GM11168 (cell line): ENCODE results near the gene TAP2.

Source experiments
- in situ Hi-C: fragments of 300-500 bp; cut with MboI; formaldehyde crosslinking; loops from one replicate; pipeline ENCODE4 v1.12.0; 2022; ENCODE audit warnings: low sequenced_read_pairs; ENCODE audit not compliant: unreplicated experiment

The TAP2 gene

DNA sequence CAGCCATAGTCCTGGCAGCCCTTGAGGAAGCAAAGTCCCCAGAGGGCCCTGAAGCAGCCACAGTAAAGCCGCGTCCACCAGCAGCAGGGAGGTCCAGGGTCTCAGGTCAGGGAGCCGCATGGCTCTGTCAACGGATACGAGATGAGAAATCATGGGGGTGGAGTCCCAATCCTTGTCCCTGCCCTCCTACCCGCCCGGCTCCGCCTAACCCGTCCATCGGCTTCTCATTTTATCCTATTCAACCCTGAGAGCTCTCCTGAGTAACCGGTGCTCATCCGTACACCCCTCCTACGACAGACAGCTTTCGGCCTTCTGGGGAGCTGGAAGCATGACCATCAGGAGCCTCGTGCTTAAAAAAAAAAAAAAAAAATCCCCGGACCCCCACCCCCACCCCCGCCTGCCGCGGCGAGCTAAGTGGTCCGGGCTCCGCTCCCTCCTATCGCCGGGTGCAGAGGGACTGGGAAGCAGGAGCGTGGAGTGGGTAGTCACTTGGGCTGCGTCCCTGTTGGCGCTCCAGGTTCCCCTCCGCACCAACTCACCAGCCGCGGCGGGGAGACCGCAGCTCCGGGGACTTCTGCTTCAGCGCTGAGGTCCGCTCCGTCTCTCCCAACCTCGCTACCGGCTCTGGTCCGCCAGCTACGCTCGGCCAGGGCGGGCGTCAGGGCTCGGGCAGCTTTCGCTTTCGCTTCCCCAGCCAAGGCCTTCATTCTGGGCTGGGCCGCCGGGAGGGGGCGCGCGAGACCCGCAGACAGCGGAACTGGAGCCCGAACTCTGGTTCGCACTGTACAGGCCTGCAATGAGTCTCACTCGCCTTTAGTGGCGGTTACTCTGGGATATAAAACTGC, at the start of gene TAP2:
TSS of gene TAP2 (minus strand) at position 626 of the 845 bp plus-strand sequence. CDS start at position 120, 506 bp downstream.
- in situ Hi-C loops = no loop called here

GRCh38 chr6:32887616-32888015, 49.1 kb upstream of the TAP2 start:
- in situ Hi-C loops = loop anchor here (5.0 to 10.0 kb wide), 2 partner anchors 50 to 87 kb away; no protein-coding TSS in a partner anchor

DNA sequence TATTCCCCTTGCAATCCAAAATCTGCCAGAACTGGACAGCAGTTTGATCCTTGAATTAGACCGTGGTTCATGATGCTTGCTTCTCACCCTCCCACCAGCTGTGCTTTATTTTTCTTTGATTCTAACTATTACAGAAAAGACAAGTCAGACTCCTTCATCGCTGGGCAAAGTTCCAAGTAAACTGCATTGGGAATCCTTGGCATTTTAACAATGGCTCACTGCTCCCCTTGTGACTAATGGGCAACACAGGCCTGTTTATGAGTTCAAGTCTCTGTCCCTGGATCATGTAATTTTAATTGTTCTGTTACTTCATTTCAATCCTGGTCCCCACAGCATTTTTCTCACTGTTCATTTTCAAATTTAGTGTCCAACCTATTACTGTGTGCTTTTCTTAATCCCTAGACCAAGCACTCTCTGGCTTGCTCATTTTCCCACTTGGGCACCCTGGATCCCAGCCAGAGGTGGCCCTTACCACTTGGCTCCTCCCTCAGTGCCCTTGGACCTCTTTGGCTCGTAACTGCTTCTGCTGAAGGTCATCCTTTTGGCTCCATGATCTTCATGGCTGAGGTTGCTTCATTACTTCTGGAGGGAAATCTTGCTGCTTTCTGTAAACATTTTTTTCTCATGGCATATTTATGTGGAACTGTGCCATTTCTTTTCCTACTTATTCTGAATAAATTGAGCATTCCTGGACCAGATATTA, 48.3 kb upstream of the TAP2 start:
- in situ Hi-C loops = loop anchor here (5.0 to 10.0 kb wide), 2 partner anchors 50 to 88 kb away; no protein-coding TSS in a partner anchor

- in situ Hi-C loops = loop anchor here (5.0 to 10.0 kb wide), 2 partner anchors 52 to 89 kb away; no protein-coding TSS in a partner anchor
These were observed 47.3 kb upstream of the TAP2 start for GRCh38 chr6:32885698-32886286.

- in situ Hi-C loops = loop anchor here (10.0 kb wide), 1 partner anchor 91 kb away; no protein-coding TSS in a partner anchor
These were observed 45.2 kb upstream of the TAP2 start for GRCh38 chr6:32883789-32884188.

- in situ Hi-C loops = loop anchor here (10.0 kb wide), 1 partner anchor 92 kb away; no protein-coding TSS in a partner anchor
These were observed 44.3 kb upstream of the TAP2 start for GRCh38 chr6:32882879-32883250.

- in situ Hi-C loops = loop anchor here (10.0 kb wide), 1 partner anchor 94 kb away; no protein-coding TSS in a partner anchor
These were observed 42.4 kb upstream of the TAP2 start for GRCh38 chr6:32880962-32881361.

DNA sequence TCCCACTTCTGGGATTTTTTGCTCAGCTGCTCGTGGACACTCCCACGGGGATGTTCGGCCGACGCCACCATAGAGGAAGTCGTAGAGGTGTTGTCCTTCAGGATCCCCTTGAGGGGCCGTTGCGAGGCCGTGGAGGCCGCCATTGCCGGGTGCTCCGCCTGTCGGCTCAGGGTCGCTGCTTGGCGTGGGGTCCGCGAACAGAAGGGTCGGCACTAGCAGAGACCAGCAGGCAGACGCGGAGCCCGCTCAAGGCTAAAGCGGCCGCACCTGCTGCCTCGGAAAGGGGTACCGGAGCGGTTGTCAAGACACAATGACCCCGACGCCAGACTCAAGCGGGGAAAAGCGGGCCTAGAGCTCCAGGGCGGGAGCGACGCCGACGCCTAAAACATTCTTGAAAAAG, 41.2 kb upstream of the TAP2 start:
- in situ Hi-C loops = loop anchor here (10.0 kb wide), 1 partner anchor 95 kb away; no protein-coding TSS in a partner anchor

- in situ Hi-C loops = no loop called here
These were observed 38.1 kb upstream of the TAP2 start for GRCh38 chr6:32876603-32877002.

- in situ Hi-C loops = loop anchor here (5.0 kb wide), 1 partner anchor 42 kb away; no protein-coding TSS in a partner anchor
These were observed 35.4 kb upstream of the TAP2 start for GRCh38 chr6:32873947-32874346.

DNA sequence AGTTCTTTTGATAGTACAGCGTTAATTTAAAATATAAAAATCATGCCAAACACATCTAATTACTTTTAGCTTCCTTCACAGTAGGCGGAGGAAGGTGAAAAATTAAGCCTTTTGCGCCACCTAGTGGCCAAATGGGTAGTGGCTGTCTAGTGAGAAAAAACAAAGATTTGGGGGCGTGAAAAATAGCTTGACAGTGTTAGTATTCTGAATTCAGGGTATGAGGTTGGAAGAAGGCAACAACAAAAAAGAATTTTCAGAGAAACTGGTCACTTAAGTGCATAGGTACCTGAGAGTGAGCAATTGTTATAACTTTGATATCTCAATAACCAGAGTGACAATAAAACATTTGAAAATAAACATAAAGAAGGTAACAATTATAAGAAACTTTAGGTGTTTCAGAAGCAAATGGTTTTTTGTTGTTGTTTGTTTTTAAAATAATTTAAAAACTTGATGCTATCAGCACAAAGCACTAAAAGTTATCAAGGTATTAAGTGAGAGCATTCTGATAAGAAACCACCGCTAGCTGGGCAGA, 29.8 kb upstream of the TAP2 start:
- in situ Hi-C loops = no loop called here

DNA sequence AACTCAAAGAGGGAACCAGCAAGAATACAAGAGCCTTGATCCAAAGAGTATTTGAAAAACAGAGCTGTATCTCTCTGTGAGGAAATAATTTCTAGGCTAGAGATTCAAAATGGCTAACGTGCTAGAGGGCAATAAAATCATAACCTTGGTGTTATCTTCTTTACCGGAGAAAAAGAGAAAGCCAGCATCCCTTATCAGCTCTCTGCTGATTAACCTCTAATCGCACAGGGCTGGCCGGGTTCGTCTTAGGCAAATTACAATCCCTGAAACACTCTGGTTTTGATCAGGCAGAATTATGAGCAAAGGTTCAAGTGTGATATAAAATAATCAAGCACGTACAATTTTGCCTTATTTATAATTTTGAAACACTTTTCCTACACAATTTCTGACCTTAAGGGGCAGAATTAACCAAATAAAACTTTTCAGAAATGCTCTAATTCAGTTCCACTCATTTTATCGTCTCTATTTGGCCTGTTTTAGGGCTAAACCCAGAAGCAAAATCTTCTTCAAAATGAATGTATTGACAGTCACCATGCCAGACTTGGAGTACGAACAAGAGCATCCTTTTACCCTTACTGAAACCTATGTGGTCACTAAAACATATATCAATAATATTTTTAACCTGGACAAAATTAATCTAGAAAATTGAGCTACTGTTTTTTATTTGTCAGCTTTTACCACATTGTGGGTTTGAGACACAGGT, 29.2 kb upstream of the TAP2 start:
- in situ Hi-C loops = no loop called here

GRCh38 chr6:32867022-32867477, 28.5 kb upstream of the TAP2 start:
- in situ Hi-C loops = no loop called here

DNA sequence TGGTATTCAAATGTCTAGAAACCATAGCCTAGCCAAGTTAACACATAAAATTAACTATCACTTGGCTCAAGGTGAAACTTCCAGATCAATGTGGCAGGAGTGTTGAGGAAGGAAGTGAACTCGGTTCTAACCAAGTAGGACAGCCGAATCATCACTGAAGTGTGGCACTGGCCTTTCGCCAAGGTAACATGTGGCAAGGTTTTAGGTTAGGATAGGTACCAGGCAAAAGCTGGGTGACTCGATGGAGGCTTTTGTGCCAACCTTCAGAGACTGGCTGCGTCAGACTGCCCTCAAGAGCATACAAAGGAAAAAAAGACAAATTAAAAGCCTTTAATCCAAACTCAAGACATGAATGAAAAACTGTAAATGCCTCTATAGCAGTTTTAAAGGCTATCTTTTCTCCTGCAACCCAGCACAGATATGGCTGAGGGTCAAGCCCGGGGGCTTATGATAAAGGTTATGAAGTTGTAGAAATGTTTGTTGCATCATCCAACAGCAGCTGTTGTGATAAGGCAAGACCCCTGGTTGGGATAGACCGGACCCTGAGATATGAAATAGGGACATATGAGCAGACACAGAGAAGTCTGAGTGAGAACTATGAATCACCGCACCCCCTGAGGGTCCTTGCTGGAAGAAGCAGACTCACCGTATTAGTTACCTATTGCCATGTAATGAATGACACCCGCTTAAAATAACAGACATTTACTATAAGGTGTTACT, 27.3 kb upstream of the TAP2 start:
- in situ Hi-C loops = no loop called here

- in situ Hi-C loops = no loop called here
These were observed 24.2 kb upstream of the TAP2 start for GRCh38 chr6:32862725-32863124.

- in situ Hi-C loops = no loop called here
These were observed 22.1 kb upstream of the TAP2 start for GRCh38 chr6:32860674-32861073.

DNA sequence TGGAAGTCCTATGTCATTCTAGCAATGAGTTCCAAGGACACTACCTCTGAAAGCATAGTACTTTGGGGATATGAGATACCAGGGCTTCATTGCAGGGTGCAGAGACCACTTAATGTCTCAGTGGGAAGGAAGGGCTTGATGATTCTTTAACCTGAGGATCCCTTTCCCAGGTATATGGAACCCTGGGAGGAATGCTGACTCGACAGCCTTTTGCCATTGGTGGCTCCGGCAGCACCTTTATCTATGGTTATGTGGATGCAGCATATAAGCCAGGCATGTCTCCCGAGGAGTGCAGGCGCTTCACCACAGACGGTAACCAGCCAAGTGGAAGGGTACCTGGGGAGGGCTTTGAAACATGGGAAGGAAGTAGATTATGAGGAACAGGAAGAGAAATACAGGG, 19.7 kb upstream of the TAP2 start:
- in situ Hi-C loops = no loop called here

DNA sequence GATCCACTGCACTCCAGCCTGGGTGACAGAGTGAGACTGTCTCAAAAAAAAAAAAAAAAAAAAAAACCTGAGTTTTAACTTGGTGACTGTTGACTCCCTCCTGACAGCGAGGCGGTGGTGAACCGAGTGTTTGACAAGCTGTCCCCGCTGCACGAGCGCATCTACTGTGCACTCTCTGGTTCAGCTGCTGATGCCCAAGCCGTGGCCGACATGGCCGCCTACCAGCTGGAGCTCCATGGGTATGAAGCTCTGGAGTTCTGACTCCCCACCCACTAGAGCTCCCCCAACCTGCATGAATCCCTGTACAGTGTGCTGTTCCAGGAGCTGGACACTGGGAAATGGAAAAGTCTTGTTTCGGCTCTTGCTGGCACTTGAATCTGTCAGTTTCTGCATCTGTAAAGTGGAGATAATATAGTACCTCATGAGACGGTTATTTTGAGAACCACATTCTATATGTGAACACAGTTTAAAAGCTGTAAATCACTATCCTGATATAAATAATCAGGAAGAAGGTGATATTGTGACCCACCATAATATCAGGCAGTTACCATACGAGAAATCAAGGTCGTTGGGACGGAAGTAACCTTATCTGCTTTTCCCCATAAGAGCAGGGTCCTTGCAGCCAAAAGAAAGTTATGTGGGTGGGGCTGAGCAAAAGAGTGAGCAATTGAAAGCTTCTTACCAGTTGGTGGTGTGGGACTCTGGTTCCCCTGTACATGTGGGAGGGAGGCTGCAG, 18.8 kb upstream of the TAP2 start:
- in situ Hi-C loops = no loop called here
